Glutamatergic neuron (in vitro differentiated cells): ENCODE measurements around the gene SP6. TPM values are rescaled to one million over a fixed set of nuclear protein-coding genes. Genes with fewer than 3 reads are reported as not detected.

Experiments used
- DNase-seq: peaks from one replicate; pipeline ENCODE4 v3.0.0; 2022
- H3K27ac Mint-ChIP-seq: one replicate; pipeline ENCODE4 v1.8.0; 2020; ENCODE audit warnings: mild to moderate bottlenecking, mixed read lengths, inconsistent platforms; ENCODE audit not compliant: unreplicated experiment
- H3K27me3 Mint-ChIP-seq: one replicate; pipeline ENCODE4 v1.8.0; 2020; ENCODE audit warnings: mild to moderate bottlenecking, moderate library complexity, mixed read lengths, inconsistent platforms; ENCODE audit not compliant: unreplicated experiment
- H3K36me3 Mint-ChIP-seq: one replicate; pipeline ENCODE4 v1.8.0; 2020; ENCODE audit warnings: mild to moderate bottlenecking, mixed read lengths, inconsistent platforms; ENCODE audit not compliant: unreplicated experiment
- H3K4me1 Mint-ChIP-seq: one replicate; pipeline ENCODE4 v1.8.0; 2020; ENCODE audit warnings: mild to moderate bottlenecking, low read depth, mixed read lengths, inconsistent platforms; ENCODE audit not compliant: unreplicated experiment
- H3K4me3 Mint-ChIP-seq: one replicate; pipeline ENCODE4 v1.8.0; 2020; ENCODE audit warnings: mild to moderate bottlenecking, mixed read lengths, inconsistent platforms; ENCODE audit not compliant: unreplicated experiment
- H3K9me3 Mint-ChIP-seq: one replicate; pipeline ENCODE4 v1.8.0; 2020; ENCODE audit warnings: mild to moderate bottlenecking, moderate library complexity, mixed read lengths, inconsistent platforms; ENCODE audit not compliant: unreplicated experiment
- CTCF ChIP-seq: fragments of 200-600 bp; sonication (generic); IDR thresholded peaks from one replicate; pipeline ENCODE4 v1.5.0; 2021; ENCODE audit not compliant: partially characterized antibody, unreplicated experiment
- total RNA-seq: library from RNA; stranded (reverse); fragmentation: NEBNext Ultra II Directional; extraction: Animal tissue kit (Norgen Biotek cat#: 25700); gene quantifications from one replicate; pipeline ENCODE4 v1.2.1, GENCODE V29; 2021; ENCODE audit not compliant: unreplicated experiment

The SP6 gene
- total RNA-seq, 1 donor from 2014 or later: 1.7 TPM

- Mint-ChIP-seq H3K9me3 (peaks cover 2% of the 10 kb centered on the region), H3K36me3 (no peaks in the 10 kb centered on the region), H3K4me1 (no peaks in the 10 kb centered on the region), H3K27me3 (peaks cover 9% of the 10 kb centered on the region), H3K4me3 (no peak overlapping the region), H3K27ac (no peak overlapping the region)
- no peak for TF ChIP-seq CTCF
- no peak for DNase-seq
Measured at GRCh38 chr17:47806026-47806912, 44.7 kb downstream of the SP6 start.

DNA sequence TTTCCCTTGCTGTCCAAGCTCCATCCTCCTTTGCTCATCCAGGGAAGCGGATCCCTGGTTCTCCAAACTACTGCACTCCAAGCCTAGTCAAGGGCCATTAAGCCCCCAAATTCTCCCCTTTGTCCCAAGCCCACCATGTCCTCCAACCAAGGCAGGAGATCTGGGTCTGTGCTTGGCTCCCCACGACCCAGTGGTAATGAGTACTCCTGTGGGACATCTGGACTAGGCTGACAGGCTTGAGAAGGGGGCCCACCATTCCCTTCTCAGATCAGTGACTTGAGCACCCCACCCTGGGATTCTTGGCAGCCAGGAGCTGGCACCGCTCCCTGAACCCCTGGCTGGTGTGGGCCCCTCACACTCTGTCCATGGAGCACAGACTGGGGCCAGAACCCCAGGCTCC, 46.5 kb downstream of the SP6 start:
- H3K27me3 Mint-ChIP-seq: peaks cover 5% of the 10 kb centered on the region
- H3K27ac Mint-ChIP-seq: no peak overlapping the region
- no peaks in the 10 kb centered on the region for H3K4me1 Mint-ChIP-seq
- peaks cover 2% of the 10 kb centered on the region for H3K9me3 Mint-ChIP-seq
- H3K4me3 Mint-ChIP-seq: no peak overlapping the region
- DNase-seq: no peak
- no peak for TF ChIP-seq CTCF
- no peaks in the 10 kb centered on the region for H3K36me3 Mint-ChIP-seq

- H3K4me3 Mint-ChIP-seq: no peak overlapping the region
- DNase-seq: no peak
- H3K27ac Mint-ChIP-seq: no peak overlapping the region
- H3K27me3 Mint-ChIP-seq: peaks cover 5% of the 10 kb centered on the region
- TF ChIP-seq CTCF: no peak
- H3K9me3 Mint-ChIP-seq: peaks cover 2% of the 10 kb centered on the region
- H3K36me3 Mint-ChIP-seq: no peaks in the 10 kb centered on the region
- no peaks in the 10 kb centered on the region for H3K4me1 Mint-ChIP-seq
Measured at GRCh38 chr17:47803751-47804150, 47.2 kb downstream of the SP6 start.

DNA sequence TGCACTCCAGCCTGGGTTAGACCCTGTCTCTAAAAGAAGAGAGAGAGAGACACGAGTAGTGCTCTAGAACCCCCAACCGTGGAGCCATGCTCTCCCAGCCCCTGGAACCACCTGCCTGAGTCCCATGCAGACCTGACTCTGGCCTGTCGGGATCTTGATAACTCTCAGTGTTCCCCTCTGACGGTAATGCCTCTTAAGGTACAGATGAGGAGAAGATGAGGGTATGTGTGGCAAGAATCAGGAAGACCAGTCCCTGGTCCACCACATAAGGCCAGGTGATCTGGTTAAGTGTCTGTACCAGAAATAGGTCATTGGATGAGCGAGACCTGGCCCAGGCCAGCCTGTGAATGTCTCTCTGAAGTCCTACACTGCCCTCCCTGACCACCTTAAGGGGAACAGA, 47.8 kb downstream of the SP6 start:
- TF ChIP-seq CTCF: no peak
- Mint-ChIP-seq H3K4me3 (no peak overlapping the region), H3K27me3 (peaks cover 5% of the 10 kb centered on the region), H3K36me3 (no peaks in the 10 kb centered on the region), H3K9me3 (peaks cover 2% of the 10 kb centered on the region), H3K4me1 (no peaks in the 10 kb centered on the region), H3K27ac (no peak overlapping the region)
- DNase-seq: no peak

DNA sequence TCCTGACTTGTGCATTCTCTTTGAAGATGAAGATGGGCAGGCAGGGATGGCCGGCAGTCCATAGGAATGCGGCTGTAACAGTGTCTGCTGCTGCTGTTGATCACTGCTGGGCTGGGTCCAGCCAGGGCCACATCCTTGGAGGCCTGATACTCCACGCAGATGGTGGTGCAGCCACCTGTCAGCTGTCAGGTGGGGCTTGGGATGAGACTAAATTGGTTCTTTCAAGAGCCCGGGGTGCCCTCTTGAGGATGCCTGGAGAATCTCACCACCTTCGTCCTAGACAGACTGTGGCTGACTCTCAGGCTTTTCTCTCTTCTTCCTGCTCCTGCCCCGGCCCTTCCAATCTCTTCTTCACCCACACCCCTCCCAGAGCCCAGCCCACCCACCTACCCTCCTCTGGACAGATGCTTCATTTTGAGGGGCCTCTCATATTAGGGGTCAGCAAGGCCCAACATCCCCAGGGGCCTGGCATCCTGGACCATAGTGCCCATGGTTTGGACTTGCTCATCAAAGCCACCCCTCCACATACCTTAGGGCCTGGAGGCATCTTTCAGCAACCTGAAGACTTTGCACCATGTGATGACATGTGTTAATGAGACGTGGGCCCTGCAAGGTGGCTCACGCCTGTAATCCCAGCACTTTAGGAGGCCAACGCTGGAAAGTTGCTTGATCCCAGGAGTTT, 48.5 kb downstream of the SP6 start:
- Mint-ChIP-seq H3K27ac (no peak overlapping the region), H3K9me3 (peaks cover 2% of the 10 kb centered on the region), H3K4me3 (no peak overlapping the region), H3K36me3 (no peaks in the 10 kb centered on the region), H3K4me1 (no peaks in the 10 kb centered on the region), H3K27me3 (peaks cover 5% of the 10 kb centered on the region)
- DNase-seq: peak; percentile 70
- peak; percentile 56 for TF ChIP-seq CTCF
